Neural cell (in vitro differentiated cells): Measurements from ENCODE around the gene CHRNA7. TPM values are rescaled to one million over a fixed set of nuclear protein-coding genes. Genes with fewer than 3 reads are reported as not detected.

Source experiments
- H2AFZ ChIP-seq: fragments of 200-600, 300-800 bp; sonication (generic), shearing (Covaris generic); 2 replicates; pipeline ENCODE4 v1.6.0; 2014; ENCODE audit warnings: low read depth, mild to moderate bottlenecking, antibody characterized with exemption, low read length, moderate library complexity
- H3F3A ChIP-seq: fragments of 200-600 bp; shearing (Covaris generic); 2 replicates; pipeline ENCODE4 v1.6.1; 2016; ENCODE audit warnings: mild to moderate bottlenecking, moderate library complexity, mixed read lengths, antibody characterized with exemption, low read length; ENCODE audit not compliant: insufficient read depth, poor library complexity, severe bottlenecking
- H3K27ac ChIP-seq: fragments of 200-600, 300-800 bp; sonication (generic), shearing (Covaris generic); 2 replicates; pipeline ENCODE4 v1.5.1; 2014; ENCODE audit warnings: mild to moderate bottlenecking, low read length, moderate library complexity
- H3K27me3 ChIP-seq: fragments of 300-800, 200-600 bp; sonication (generic), shearing (Covaris generic); 2 replicates; pipeline ENCODE4 v1.6.0; 2014; ENCODE audit warnings: mild to moderate bottlenecking, low read depth, low read length, moderate library complexity; ENCODE audit not compliant: insufficient read depth
- H3K36me3 ChIP-seq: fragments of 300-800, 200-600 bp; sonication (generic), shearing (Covaris generic); 2 replicates; pipeline ENCODE4 v1.5.1; 2014; ENCODE audit warnings: mild to moderate bottlenecking, antibody characterized with exemption, low read length, moderate library complexity; ENCODE audit not compliant: insufficient read depth
- H3K4me2 ChIP-seq: fragments of 300-800, 200-600 bp; sonication (generic), shearing (Covaris generic); 2 replicates; pipeline ENCODE4 v1.6.0; 2014; ENCODE audit warnings: mild to moderate bottlenecking, low read length
- H3K4me3 ChIP-seq: fragments of 300-800, 200-600 bp; sonication (generic), shearing (Covaris generic); 2 replicates; pipeline ENCODE4 v1.5.1; 2014; ENCODE audit warnings: mild to moderate bottlenecking, low read length, moderate library complexity
- H3K79me2 ChIP-seq: fragments of 200-600 bp; shearing (Covaris generic); replicated peaks from 2 replicates; pipeline ENCODE4 v1.6.0; 2014; ENCODE audit warnings: mild to moderate bottlenecking, low read length, moderate library complexity; ENCODE audit not compliant: insufficient read depth
- H3K9ac ChIP-seq: fragments of 300-800, 200-600 bp; sonication (generic), shearing (Covaris generic); 2 replicates; pipeline ENCODE4 v1.6.1; 2016; ENCODE audit warnings: mild to moderate bottlenecking, low read length, mixed read lengths
- H3K9me2 ChIP-seq: fragments of 200-600 bp; shearing (Covaris generic); 2 replicates; pipeline ENCODE4 v1.6.1; 2016; ENCODE audit warnings: mild to moderate bottlenecking, low read length, mixed read lengths; ENCODE audit not compliant: insufficient read depth
- H3K9me3 ChIP-seq: fragments of 200-600, 300-800 bp; sonication (generic), shearing (Covaris generic); 2 replicates; pipeline ENCODE4 v1.6.1; 2016; ENCODE audit warnings: mild to moderate bottlenecking, mixed run types, low read length, moderate library complexity, mixed read lengths
- H4K20me1 ChIP-seq: fragments of 200-600 bp; shearing (Covaris generic); 2 replicates; pipeline ENCODE4 v1.6.1; 2016; ENCODE audit warnings: mild to moderate bottlenecking, mixed run types; ENCODE audit not compliant: insufficient read depth
- EP300 ChIP-seq: fragments of 450-650 bp; conservative IDR thresholded peaks from 2 replicates; pipeline ENCODE4 v1.6.1; 2014; ENCODE audit warnings: antibody characterized with exemption, mild to moderate bottlenecking, moderate library complexity; ENCODE audit not compliant: poor library complexity, severe bottlenecking
- EZH2 ChIP-seq: fragments of 200-600, 300-800 bp; shearing (Covaris generic), sonication (generic); IDR thresholded peaks from 2 replicates; pipeline ENCODE4 v1.6.1; 2014; ENCODE audit warnings: antibody characterized with exemption, low read length, borderline replicate concordance, mild to moderate bottlenecking; ENCODE audit not compliant: insufficient read depth, poor library complexity, severe bottlenecking
- MXI1 ChIP-seq: fragments of 450-650 bp; conservative IDR thresholded peaks from 2 replicates; pipeline ENCODE4 v1.6.1; 2014; ENCODE audit warnings: antibody characterized with exemption, mild to moderate bottlenecking; ENCODE audit not compliant: poor library complexity, severe bottlenecking
- POLR2AphosphoS5 ChIP-seq: IDR thresholded peaks from 2 replicates; pipeline ENCODE4 v1.6.1; 2012
- SMC3 ChIP-seq: fragments of 450-650 bp; conservative IDR thresholded peaks from 2 replicates; pipeline ENCODE4 v1.6.1; 2014; ENCODE audit warnings: antibody characterized with exemption, mild to moderate bottlenecking, moderate library complexity; ENCODE audit not compliant: poor library complexity
- TAF1 ChIP-seq: IDR thresholded peaks from 2 replicates; pipeline ENCODE4 v1.6.1; 2012; ENCODE audit warnings: low read depth
- polyA plus RNA-seq: library from polyadenylated mRNA; depleted of rRNA; stranded (reverse); fragments of >200 nt; gene quantifications from 2 replicates; pipeline ENCODE4 v1.2.3, GENCODE V29; 2014
- TF ChIP-seq, protein P1 (sequence below): IDR thresholded peaks from 2 replicates; pipeline ENCODE4 v1.6.1; 2012; ENCODE audit warnings: borderline replicate concordance
- TF ChIP-seq, protein P2 (sequence below): fragments of 450-650 bp; IDR thresholded peaks from 2 replicates; pipeline ENCODE4 v1.5.1; 2014; ENCODE audit warnings: antibody characterized with exemption, mild to moderate bottlenecking, moderate library complexity; ENCODE audit not compliant: poor library complexity, severe bottlenecking

The CHRNA7 gene
- polyA plus RNA-seq, 1 donor from 2014 or later: 5.0 TPM

DNA sequence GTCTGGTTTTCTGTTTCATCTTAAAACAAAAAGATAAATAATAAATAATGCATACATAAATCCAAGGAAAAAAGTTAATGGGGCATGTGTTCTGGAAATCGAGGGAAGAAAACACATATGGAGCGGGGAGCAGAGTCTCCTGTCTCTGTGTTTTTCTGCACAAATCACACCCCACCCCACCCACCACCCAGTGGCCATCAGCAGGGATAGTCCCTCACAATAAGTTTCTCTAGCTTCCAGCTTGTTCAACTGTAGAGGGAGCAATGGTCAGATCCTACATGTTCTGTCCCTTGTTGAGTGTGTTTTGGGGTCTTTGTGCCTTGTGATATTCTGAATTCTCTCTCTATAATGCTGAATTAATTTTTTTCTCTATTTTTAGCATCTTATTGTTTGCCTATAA is 26.8 kb upstream of the CHRNA7 start:
- no peaks in the 10 kb centered on the region for H3F3A ChIP-seq
- H3K27me3 ChIP-seq: no peaks in the 10 kb centered on the region
- H3K36me3 ChIP-seq: no peaks in the 10 kb centered on the region
- no peak overlapping the region for H3K4me3 ChIP-seq
- no peak overlapping the region for H3K9ac ChIP-seq
- H3K9me2 ChIP-seq: no peaks in the 10 kb centered on the region
- no peaks in the 10 kb centered on the region for H4K20me1 ChIP-seq
- no peaks in the 10 kb centered on the region for H3K9me3 ChIP-seq
- H2AFZ ChIP-seq: no peak overlapping the region
- no peak overlapping the region for H3K27ac ChIP-seq
- TF ChIP-seq, protein P1, sequence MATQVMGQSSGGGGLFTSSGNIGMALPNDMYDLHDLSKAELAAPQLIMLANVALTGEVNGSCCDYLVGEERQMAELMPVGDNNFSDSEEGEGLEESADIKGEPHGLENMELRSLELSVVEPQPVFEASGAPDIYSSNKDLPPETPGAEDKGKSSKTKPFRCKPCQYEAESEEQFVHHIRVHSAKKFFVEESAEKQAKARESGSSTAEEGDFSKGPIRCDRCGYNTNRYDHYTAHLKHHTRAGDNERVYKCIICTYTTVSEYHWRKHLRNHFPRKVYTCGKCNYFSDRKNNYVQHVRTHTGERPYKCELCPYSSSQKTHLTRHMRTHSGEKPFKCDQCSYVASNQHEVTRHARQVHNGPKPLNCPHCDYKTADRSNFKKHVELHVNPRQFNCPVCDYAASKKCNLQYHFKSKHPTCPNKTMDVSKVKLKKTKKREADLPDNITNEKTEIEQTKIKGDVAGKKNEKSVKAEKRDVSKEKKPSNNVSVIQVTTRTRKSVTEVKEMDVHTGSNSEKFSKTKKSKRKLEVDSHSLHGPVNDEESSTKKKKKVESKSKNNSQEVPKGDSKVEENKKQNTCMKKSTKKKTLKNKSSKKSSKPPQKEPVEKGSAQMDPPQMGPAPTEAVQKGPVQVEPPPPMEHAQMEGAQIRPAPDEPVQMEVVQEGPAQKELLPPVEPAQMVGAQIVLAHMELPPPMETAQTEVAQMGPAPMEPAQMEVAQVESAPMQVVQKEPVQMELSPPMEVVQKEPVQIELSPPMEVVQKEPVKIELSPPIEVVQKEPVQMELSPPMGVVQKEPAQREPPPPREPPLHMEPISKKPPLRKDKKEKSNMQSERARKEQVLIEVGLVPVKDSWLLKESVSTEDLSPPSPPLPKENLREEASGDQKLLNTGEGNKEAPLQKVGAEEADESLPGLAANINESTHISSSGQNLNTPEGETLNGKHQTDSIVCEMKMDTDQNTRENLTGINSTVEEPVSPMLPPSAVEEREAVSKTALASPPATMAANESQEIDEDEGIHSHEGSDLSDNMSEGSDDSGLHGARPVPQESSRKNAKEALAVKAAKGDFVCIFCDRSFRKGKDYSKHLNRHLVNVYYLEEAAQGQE: no peak
- no peak for TF ChIP-seq TAF1
- TF ChIP-seq EP300: no peak
- no peak for TF ChIP-seq MXI1
- TF ChIP-seq, protein P2, sequence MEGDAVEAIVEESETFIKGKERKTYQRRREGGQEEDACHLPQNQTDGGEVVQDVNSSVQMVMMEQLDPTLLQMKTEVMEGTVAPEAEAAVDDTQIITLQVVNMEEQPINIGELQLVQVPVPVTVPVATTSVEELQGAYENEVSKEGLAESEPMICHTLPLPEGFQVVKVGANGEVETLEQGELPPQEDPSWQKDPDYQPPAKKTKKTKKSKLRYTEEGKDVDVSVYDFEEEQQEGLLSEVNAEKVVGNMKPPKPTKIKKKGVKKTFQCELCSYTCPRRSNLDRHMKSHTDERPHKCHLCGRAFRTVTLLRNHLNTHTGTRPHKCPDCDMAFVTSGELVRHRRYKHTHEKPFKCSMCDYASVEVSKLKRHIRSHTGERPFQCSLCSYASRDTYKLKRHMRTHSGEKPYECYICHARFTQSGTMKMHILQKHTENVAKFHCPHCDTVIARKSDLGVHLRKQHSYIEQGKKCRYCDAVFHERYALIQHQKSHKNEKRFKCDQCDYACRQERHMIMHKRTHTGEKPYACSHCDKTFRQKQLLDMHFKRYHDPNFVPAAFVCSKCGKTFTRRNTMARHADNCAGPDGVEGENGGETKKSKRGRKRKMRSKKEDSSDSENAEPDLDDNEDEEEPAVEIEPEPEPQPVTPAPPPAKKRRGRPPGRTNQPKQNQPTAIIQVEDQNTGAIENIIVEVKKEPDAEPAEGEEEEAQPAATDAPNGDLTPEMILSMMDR: no peak
- TF ChIP-seq POLR2AphosphoS5: no peak
- no peak for TF ChIP-seq EZH2
- no peak for TF ChIP-seq SMC3
- no peak overlapping the region for H3K4me2 ChIP-seq
- no peaks in the 10 kb centered on the region for H3K79me2 ChIP-seq

DNA sequence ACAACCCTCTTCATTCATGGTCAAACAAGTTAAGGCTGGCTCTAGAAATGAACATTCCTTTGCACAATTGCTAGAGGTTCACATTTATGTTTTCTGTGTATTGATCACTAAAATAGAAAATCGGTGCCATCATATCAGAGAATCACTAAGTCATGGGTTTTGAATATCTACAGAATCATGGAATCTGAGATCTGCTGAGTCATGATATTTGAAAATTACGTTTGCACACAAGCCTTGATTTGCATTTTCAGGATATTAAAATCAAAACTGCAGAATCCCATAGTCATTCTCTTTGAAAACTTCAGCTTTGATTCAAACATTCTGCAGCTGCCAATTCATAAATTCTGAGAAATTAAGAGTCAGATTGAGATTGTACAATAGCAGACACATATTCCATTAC is 26.1 kb upstream of the CHRNA7 start:
- Histone ChIP-seq H3K36me3 (no peaks in the 10 kb centered on the region), H3F3A (no peaks in the 10 kb centered on the region), H2AFZ (no peak overlapping the region), H3K79me2 (no peaks in the 10 kb centered on the region), H3K4me2 (no peak overlapping the region), H3K9me2 (no peaks in the 10 kb centered on the region), H3K4me3 (no peak overlapping the region), H3K9ac (no peak overlapping the region), H4K20me1 (no peaks in the 10 kb centered on the region), H3K27ac (no peak overlapping the region), H3K27me3 (no peaks in the 10 kb centered on the region), H3K9me3 (no peaks in the 10 kb centered on the region)
- TF ChIP-seq, protein P2: no peak
- TF ChIP-seq EZH2 (no peak), EP300 (no peak), TAF1 (no peak)
- TF ChIP-seq, protein P1: no peak
